H9 (cell line): ENCODE data around the gene ACTR8. TPM values are rescaled to one million over a fixed set of nuclear protein-coding genes. Genes with fewer than 3 reads are reported as not detected.
A peak's percentile ranks its signal among the peaks of the same experiment; 100 is the strongest.

ENCODE experiments used
- DNase-seq: peaks from one replicate; pipeline ENCODE4 v3.0.0-alpha.2; 2017
- H2AFZ ChIP-seq: one replicate; pipeline ENCODE4 v1.6.1; 2013; ENCODE audit warnings: mild to moderate bottlenecking, low read length, control low read depth, moderate library complexity
- H2AK5ac ChIP-seq: 2 replicates; pipeline ENCODE4 v1.6.1; 2013; ENCODE audit warnings: low read length, control low read depth, mixed read lengths; ENCODE audit not compliant: insufficient read length
- H2BK120ac ChIP-seq: one replicate; pipeline ENCODE4 v1.6.1; 2013; ENCODE audit warnings: low read depth, mild to moderate bottlenecking, low read length, control low read depth, inconsistent platforms; ENCODE audit not compliant: poor library complexity, severe bottlenecking
- H2BK12ac ChIP-seq: 2 replicates; pipeline ENCODE4 v1.6.1; 2013; ENCODE audit warnings: low read length, control low read depth, mixed read lengths, low read depth; ENCODE audit not compliant: insufficient read length
- H2BK15ac ChIP-seq: 2 replicates; pipeline ENCODE4 v1.6.1; 2013; ENCODE audit warnings: low read depth, low read length, control low read depth
- H2BK20ac ChIP-seq: one replicate; pipeline ENCODE4 v1.6.1; 2013; ENCODE audit warnings: low read depth, mild to moderate bottlenecking, low read length, control low read depth, inconsistent platforms; ENCODE audit not compliant: poor library complexity, severe bottlenecking
- H2BK5ac ChIP-seq: 2 replicates; pipeline ENCODE4 v1.6.1; 2013; ENCODE audit warnings: low read length, control low read depth, mixed read lengths; ENCODE audit not compliant: insufficient read length
- H3K14ac ChIP-seq: 2 replicates; pipeline ENCODE4 v1.6.1; 2013; ENCODE audit warnings: low read length, control low read depth; ENCODE audit not compliant: insufficient read depth
- H3K18ac ChIP-seq: 2 replicates; pipeline ENCODE4 v1.6.1; 2013; ENCODE audit warnings: low read depth, mild to moderate bottlenecking, mixed read lengths, low read length, control low read depth; ENCODE audit not compliant: insufficient read length
- H3K23ac ChIP-seq: 2 replicates; pipeline ENCODE4 v1.6.1; 2013; ENCODE audit warnings: low read length, control low read depth, mixed read lengths, low read depth; ENCODE audit not compliant: insufficient read length
- H3K23me2 ChIP-seq: 2 replicates; pipeline ENCODE4 v1.6.1; 2013; ENCODE audit warnings: low read depth, mild to moderate bottlenecking, mixed read lengths, low read length, control low read depth; ENCODE audit not compliant: insufficient read length, poor library complexity, severe bottlenecking
- H3K27ac ChIP-seq: 2 replicates; pipeline ENCODE4 v1.5.1; 2013; ENCODE audit warnings: low read length, control low read depth, mixed read lengths, low read depth; ENCODE audit not compliant: insufficient read length
- H3K27me3 ChIP-seq: 2 replicates; pipeline ENCODE4 v1.6.1; 2013; ENCODE audit warnings: low read length, control low read depth, inconsistent platforms; ENCODE audit not compliant: insufficient read depth
- H3K4ac ChIP-seq: 2 replicates; pipeline ENCODE4 v1.6.1; 2013; ENCODE audit warnings: low read depth, mild to moderate bottlenecking, control low read depth, inconsistent platforms, low read length, moderate library complexity
- H3K4me1 ChIP-seq: 2 replicates; pipeline ENCODE4 v1.6.1; 2013; ENCODE audit warnings: low read length, control low read depth, inconsistent platforms; ENCODE audit not compliant: insufficient read depth
- H3K4me2 ChIP-seq: 2 replicates; pipeline ENCODE4 v1.6.1; 2013; ENCODE audit warnings: low read length, control low read depth, mixed read lengths; ENCODE audit not compliant: insufficient read length, insufficient read depth
- H3K56ac ChIP-seq: 2 replicates; pipeline ENCODE4 v1.6.1; 2013; ENCODE audit warnings: low read depth, mild to moderate bottlenecking, mixed read lengths, low read length, control low read depth; ENCODE audit not compliant: insufficient read length
- H3K79me1 ChIP-seq: 2 replicates; pipeline ENCODE4 v1.6.1; 2013; ENCODE audit warnings: low read depth, mild to moderate bottlenecking, moderate library complexity, low read length, control low read depth, inconsistent platforms; ENCODE audit not compliant: insufficient read depth, poor library complexity, severe bottlenecking
- H3K79me2 ChIP-seq: 2 replicates; pipeline ENCODE4 v1.6.1; 2013; ENCODE audit warnings: low read length, control low read depth, inconsistent platforms; ENCODE audit not compliant: insufficient read depth
- H3K9ac ChIP-seq: 2 replicates; pipeline ENCODE4 v1.6.1; 2013; ENCODE audit warnings: low read length, control low read depth, mixed read lengths; ENCODE audit not compliant: insufficient read length; ENCODE audit errors: extremely low read depth
- H3K9me3 ChIP-seq: one replicate; pipeline ENCODE4 v1.6.1; 2013; ENCODE audit warnings: low read depth, low read length, inconsistent platforms; ENCODE audit not compliant: control insufficient read depth
- H3T11ph ChIP-seq: one replicate; pipeline ENCODE4 v1.6.1; 2013; ENCODE audit warnings: mild to moderate bottlenecking, low read length, control low read depth, inconsistent platforms
- H4K20me1 ChIP-seq: one replicate; pipeline ENCODE4 v1.6.1; 2013; ENCODE audit not compliant: control insufficient read depth, insufficient read length, insufficient read depth
- H4K5ac ChIP-seq: 2 replicates; pipeline ENCODE4 v1.6.1; 2013; ENCODE audit warnings: low read depth, mild to moderate bottlenecking, mixed read lengths, low read length, control low read depth; ENCODE audit not compliant: insufficient read length
- H4K8ac ChIP-seq: replicated peaks from 2 replicates; pipeline ENCODE4 v1.6.1; 2013; ENCODE audit warnings: low read length, control low read depth, mixed read lengths, low read depth; ENCODE audit not compliant: insufficient read length
- H4K91ac ChIP-seq: 2 replicates; pipeline ENCODE4 v1.6.1; 2013; ENCODE audit warnings: low read depth, mild to moderate bottlenecking, moderate library complexity, mixed read lengths, low read length, control low read depth; ENCODE audit not compliant: insufficient read length
- H3K27ac Mint-ChIP-seq, 3 experiments: 2 replicates in 2 of 3; 3 replicates in 1 of 3; pipeline ENCODE4 v1.8.0; 2020 to 2021; ENCODE audit warnings: mixed read lengths in 3 of 3, mild to moderate bottlenecking in 1 of 3, moderate library complexity in 1 of 3
- H3K27me3 Mint-ChIP-seq: 2 replicates; pipeline ENCODE4 v1.8.0; 2021; ENCODE audit warnings: low read depth, mild to moderate bottlenecking, moderate library complexity, mixed read lengths
- H3K36me3 Mint-ChIP-seq, 3 experiments: 2 replicates in 2 of 3; 3 replicates in 1 of 3; pipeline ENCODE4 v1.8.0; 2020 to 2021; ENCODE audit warnings: low read depth in 3 of 3, mixed read lengths in 3 of 3; ENCODE audit not compliant: insufficient read depth in 1 of 3
- H3K4me1 Mint-ChIP-seq, 2 experiments: 2 replicates each; pipeline ENCODE4 v1.8.0; 2020; ENCODE audit warnings: mixed read lengths in 2 of 2
- H3K4me3 Mint-ChIP-seq, 2 experiments: 2 replicates in 1 of 2; 3 replicates in 1 of 2; pipeline ENCODE4 v1.8.0; 2020 to 2021; ENCODE audit warnings: mild to moderate bottlenecking in 2 of 2, mixed read lengths in 2 of 2, moderate library complexity in 1 of 2
- H3K9me3 Mint-ChIP-seq, 2 experiments: 2 replicates in 1 of 2; 3 replicates in 1 of 2; pipeline ENCODE4 v1.8.0; 2020; ENCODE audit warnings: mild to moderate bottlenecking in 2 of 2, mixed read lengths in 2 of 2, moderate library complexity in 1 of 2
- CTCF ChIP-seq: fragments of 200-600 bp; sonication (generic); conservative IDR thresholded peaks from 3 replicates; pipeline ENCODE4 v1.8.0; 2021; ENCODE audit warnings: antibody characterized with exemption, mild to moderate bottlenecking
- WGBS: extraction: QIAGEN DNeasy Blood & Tissue Kit; methylation state at CpG from one replicate; pipeline ENCODE4 v1.1.7; 2013; ENCODE audit warnings: missing lambda C conversion rate, low lambda C conversion rate, mixed read lengths; ENCODE audit not compliant: insufficient read length; ENCODE audit errors: extremely low coverage; 5-methylcytosine and 5-hydroxymethylcytosine counted together
- total RNA-seq: library from RNA; stranded (reverse); gene quantifications from 2 replicates; pipeline ENCODE4 v1.2.1, GENCODE V29; 2021

ACTR8 gene
- total RNA-seq, 1 experiment from 2014 or later: 39.2 TPM

DNA sequence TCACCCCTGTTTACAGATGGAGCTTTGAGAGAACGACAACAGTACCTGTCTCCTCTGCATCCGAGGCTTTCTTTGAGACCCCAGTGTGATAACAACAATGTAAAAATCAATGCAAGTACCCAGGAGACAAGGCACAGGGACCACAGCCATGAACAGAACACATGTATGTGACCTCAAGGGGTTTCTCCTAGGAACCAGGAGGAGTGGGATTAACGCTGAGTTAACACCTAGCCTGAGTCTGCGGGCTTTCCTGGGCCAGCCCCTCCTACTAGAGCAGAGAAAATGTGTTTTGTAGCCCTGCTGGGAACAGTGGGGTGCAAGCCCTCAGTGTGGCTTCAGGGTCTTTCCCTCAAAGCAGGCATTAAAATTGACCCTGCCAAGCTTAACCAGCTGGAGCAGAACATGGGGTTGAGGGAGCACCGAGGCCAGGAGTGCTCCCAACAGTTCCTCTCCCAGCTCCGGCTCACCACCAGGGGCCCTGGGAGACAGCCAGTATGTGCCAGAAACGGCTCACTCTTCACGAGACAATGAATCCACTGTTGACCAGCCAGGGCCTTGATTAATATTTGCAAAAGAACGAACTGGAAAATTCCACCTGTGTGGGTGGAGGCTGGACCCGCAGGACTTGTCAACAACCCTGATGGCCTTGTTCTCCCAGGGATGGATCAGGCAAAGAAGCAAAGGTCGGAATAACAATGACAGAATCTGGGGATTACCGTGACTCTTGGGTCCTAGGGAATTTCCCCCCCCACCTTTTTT lies 39.3 kb downstream of the ACTR8 start:
- no peak overlapping the region for H3K4me2 ChIP-seq
- peak overlapping the region in 1 of 2 experiments; percentile 10; a peak in 1 of 5 replicates for H3K4me3 Mint-ChIP-seq
- no peak overlapping the region for H3K27ac ChIP-seq
- H2AK5ac ChIP-seq: no peak overlapping the region
- peak; percentile 49; the same call in 2 of the 3 replicates for TF ChIP-seq CTCF
- H3K9me3 Mint-ChIP-seq: no peaks in the 10 kb centered on the region; a peak in 1 of 5 replicates
- no peak overlapping the region for H3K18ac ChIP-seq
- peaks cover 39 to 41% of the 10 kb centered on the region in 2 experiments for H3K4me1 Mint-ChIP-seq
- no peaks in the 10 kb centered on the region for H3K79me1 ChIP-seq
- no peak overlapping the region for H3K4ac ChIP-seq
- no peak overlapping the region for H4K5ac ChIP-seq
- no CpG with 5 or more reads among the region's 12 CpGs for WGBS
- H4K20me1 ChIP-seq: no peaks in the 10 kb centered on the region
- no peaks in the 10 kb centered on the region for H3K79me2 ChIP-seq
- no peak overlapping the region for H3K56ac ChIP-seq
- H2BK5ac ChIP-seq: no peak overlapping the region
- no peak overlapping the region for H3T11ph ChIP-seq
- no peaks in the 10 kb centered on the region for H3K9me3 ChIP-seq
- H2BK15ac ChIP-seq: no peak overlapping the region
- peak overlapping the region; percentile 24; the same call in 1 of the 2 replicates for H3K14ac ChIP-seq
- no peak overlapping the region for H2AFZ ChIP-seq
- H3K27me3 Mint-ChIP-seq: peaks cover 18% of the 10 kb centered on the region
- no peak overlapping the region for H3K9ac ChIP-seq
- peaks cover 7% of the 10 kb centered on the region; the same call in 1 of the 2 replicates for H3K4me1 ChIP-seq
- peaks cover 9% of the 10 kb centered on the region; the same call in 1 of the 2 replicates for H3K27me3 ChIP-seq
- H2BK120ac ChIP-seq: no peak overlapping the region
- no peak overlapping the region for H3K23ac ChIP-seq
- H4K8ac ChIP-seq: no peak overlapping the region
- H3K23me2 ChIP-seq: peaks cover 4% of the 10 kb centered on the region
- H2BK12ac ChIP-seq: no peak overlapping the region
- H4K91ac ChIP-seq: no peak overlapping the region
- peak; percentile 41 for DNase-seq
- no peak overlapping the region for H2BK20ac ChIP-seq
- peak overlapping the region in 2 of 3 experiments; percentile 18 to 55; a peak in 3 of 7 replicates for H3K27ac Mint-ChIP-seq
- peaks cover 1 to 10% (median 9%) of the 10 kb centered on the region in 3 experiments; a peak in 4 of 7 replicates for H3K36me3 Mint-ChIP-seq
